NCI-H1092 (cell line): ENCODE measurements around the gene NT5DC2.

Experiments used
- DNase-seq: peaks from one replicate; lab custom pipeline; 2025; lab: John Stamatoyannopoulos, UW

NT5DC2 gene

GRCh38 chr3:52524752-52525679 lies 8.6 kb downstream of the NT5DC2 start:
- DNase-seq: no peak

GRCh38 chr3:52524258-52524751 lies 9.4 kb downstream of the NT5DC2 start:
- no peak for DNase-seq

- DNase-seq: no peak
Observed at GRCh38 chr3:52523386-52524257, 10.0 kb downstream of the NT5DC2 start.

- no peak for DNase-seq
Observed at GRCh38 chr3:52522651-52523251, 10.9 kb downstream of the NT5DC2 start.

- DNase-seq: no peak
Observed at GRCh38 chr3:52521881-52522650, 11.6 kb downstream of the NT5DC2 start.

- no peak for DNase-seq
Observed at GRCh38 chr3:52521488-52521824, 12.2 kb downstream of the NT5DC2 start.

- DNase-seq: no peak
Observed at GRCh38 chr3:52520716-52521487, 12.8 kb downstream of the NT5DC2 start.

GRCh38 chr3:52520141-52520667 lies 13.5 kb downstream of the NT5DC2 start:
- no peak for DNase-seq

GRCh38 chr3:52519445-52520140 lies 14.1 kb downstream of the NT5DC2 start:
- DNase-seq: no peak

- DNase-seq: no peak
Observed at GRCh38 chr3:52518723-52519444, 14.8 kb downstream of the NT5DC2 start.

- DNase-seq: no peak
Observed at GRCh38 chr3:52517796-52518722, 15.6 kb downstream of the NT5DC2 start.

GRCh38 chr3:52516509-52517195 lies 17.0 kb downstream of the NT5DC2 start:
- DNase-seq: no peak

GRCh38 chr3:52515192-52515591 lies 18.5 kb downstream of the NT5DC2 start:
- DNase-seq: no peak

GRCh38 chr3:52514576-52514975 lies 19.1 kb downstream of the NT5DC2 start:
- no peak for DNase-seq

- DNase-seq: no peak
Observed at GRCh38 chr3:52513281-52513680, 20.4 kb downstream of the NT5DC2 start.

GRCh38 chr3:52512727-52513126 lies 20.9 kb downstream of the NT5DC2 start:
- no peak for DNase-seq

- no peak for DNase-seq
Observed at GRCh38 chr3:52512105-52512504, 21.6 kb downstream of the NT5DC2 start.

GRCh38 chr3:52511509-52511908 lies 22.1 kb downstream of the NT5DC2 start:
- no peak for DNase-seq
